Peyer's patch (tissue), 4 donors: ENCODE measurements around the gene DNPH1. TPM values are rescaled to one million over a fixed set of nuclear protein-coding genes. Genes with fewer than 3 reads are reported as not detected.
A peak's percentile ranks its signal among the peaks of the same experiment; 100 is the strongest.

ENCODE experiments used
- DNase-seq, 3 donors: peaks; one replicate each; pipeline ENCODE4 v3.0.0-alpha.2; 2017 to 2019
- H3K27ac ChIP-seq, 4 donors: fragments of 200-600 bp; sonication (generic); one replicate each; pipeline ENCODE4 v1.5.1; 2016 to 2019
- H3K27me3 ChIP-seq, 2 donors: fragments of 200-600 bp; sonication (generic); one replicate each; pipeline ENCODE4 v1.5.1; 2019
- H3K36me3 ChIP-seq, 3 donors: fragments of 200-600 bp; sonication (generic); one replicate each; pipeline ENCODE4 v1.5.1; 2016 to 2019
- H3K4me1 ChIP-seq, 4 donors: fragments of 200-600 bp; sonication (generic); one replicate each; pipeline ENCODE4 v1.5.1; 2016 to 2019
- H3K4me3 ChIP-seq, 4 donors: fragments of 200-600 bp; sonication (generic); 1 replicate in 3 of 4; 2 replicates in 1 of 4; pipeline ENCODE4 v1.5.1; 2016 to 2019; ENCODE audit warnings: mild to moderate bottlenecking in 1 of 4
- H3K9me3 ChIP-seq, 4 donors: fragments of 200-600 bp; sonication (generic); one replicate each; pipeline ENCODE4 v1.5.1; 2016 to 2019; ENCODE audit warnings: mild to moderate bottlenecking in 1 of 4
- CTCF ChIP-seq, 6 experiments: fragments of 450-650 bp in 4 of 6; fragments of 200-600 bp in 2 of 6; sonication (generic) in 1 of 6; IDR thresholded peaks; one replicate each; pipeline ENCODE4 v1.5.1; 2017 to 2019; ENCODE audit warnings: antibody characterized with exemption in 6 of 6, mild to moderate bottlenecking in 3 of 6, moderate library complexity in 1 of 6
- POLR2A ChIP-seq, 2 donors: fragments of 450-650 bp; IDR thresholded peaks; one replicate each; pipeline ENCODE4 v1.5.1; 2017; ENCODE audit warnings: antibody characterized with exemption in 2 of 2, mild to moderate bottlenecking in 2 of 2, moderate library complexity in 2 of 2
- total RNA-seq, 4 donors: library from RNA; depleted of rRNA; stranded (reverse); fragments of >200 nt; gene quantifications; one replicate each; pipeline ENCODE4 v1.1.0, GENCODE V29; 2016

DNPH1 gene
- total RNA-seq, 4 donors from 2014 or later: 138 to 304 (median 176) TPM

DNA sequence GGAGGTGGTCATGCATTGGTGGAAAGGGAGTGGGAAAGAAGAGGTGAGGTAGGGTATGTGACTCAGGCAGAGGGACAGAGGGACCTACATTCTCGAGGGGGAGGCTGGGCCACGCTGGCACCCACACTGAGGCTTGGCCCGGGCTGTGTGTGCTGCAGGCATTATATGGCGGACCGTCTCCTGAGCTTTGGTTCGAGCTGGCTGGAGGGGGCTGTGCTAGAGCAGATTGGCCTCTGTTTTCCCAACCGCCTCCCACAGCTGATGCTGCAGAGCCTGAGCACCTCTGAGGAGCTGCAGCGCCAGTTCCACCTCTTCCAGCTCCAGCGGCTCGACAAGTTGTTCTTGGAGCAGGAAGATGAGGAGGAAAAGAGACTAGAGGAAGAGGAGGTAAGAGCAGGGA lies 23.4 kb downstream of the DNPH1 start:
- Histone ChIP-seq H3K36me3 (peaks cover 0 to 21% (median 0%) of the 10 kb centered on the region in 3 donors), H3K27ac (no peak overlapping the region), H3K4me1 (no peaks in the 10 kb centered on the region), H3K27me3 (no peaks in the 10 kb centered on the region), H3K9me3 (no peaks in the 10 kb centered on the region), H3K4me3 (no peak overlapping the region)
- DNase-seq: peak in 1 of 3 donors; percentile 38
- TF ChIP-seq POLR2A (IDR thresholded peaks at IDR 0.05) (no peak), CTCF (IDR thresholded peaks at IDR 0.05) (no peak)

DNA sequence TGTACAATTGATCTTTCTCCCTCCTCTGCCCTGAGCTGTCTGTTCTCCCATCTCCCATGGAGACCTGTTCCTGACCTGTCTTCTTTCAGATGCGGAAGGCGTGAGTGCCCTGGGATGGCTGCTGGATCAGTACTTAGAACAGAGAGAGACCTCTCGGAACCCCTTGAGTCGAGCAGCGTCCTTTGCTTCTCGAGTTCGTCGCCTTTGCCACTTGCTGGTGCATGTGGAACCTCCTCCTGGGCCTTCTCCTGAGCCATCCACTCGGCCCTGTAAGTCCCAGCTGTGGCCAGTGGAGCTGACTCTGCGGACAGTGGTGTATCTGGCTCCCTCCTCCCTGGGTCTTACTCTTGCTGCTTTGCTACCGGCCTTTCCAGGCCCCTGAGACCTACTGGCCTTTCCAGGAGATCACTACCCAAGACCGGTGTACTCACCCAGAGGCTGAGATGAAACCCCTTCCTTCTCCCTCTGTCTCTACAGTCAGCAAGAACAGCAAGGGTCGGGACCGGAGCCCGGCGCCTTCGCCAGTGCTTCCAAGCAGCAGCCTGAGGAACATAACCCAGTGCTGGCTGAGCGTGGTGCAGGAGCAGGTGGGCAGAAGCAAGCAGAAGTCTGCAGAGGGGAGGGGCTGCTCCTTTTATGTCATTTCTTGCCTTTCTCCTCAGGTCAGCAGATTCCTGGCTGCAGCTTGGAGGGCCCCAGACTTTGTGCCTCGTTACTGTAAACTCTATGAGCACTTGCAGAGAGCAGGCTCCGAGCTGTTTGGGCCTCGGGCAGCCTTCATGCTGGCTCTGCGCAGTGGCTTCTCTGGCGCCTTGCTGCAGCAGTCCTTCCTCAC lies 24.8 kb downstream of the DNPH1 start:
- Histone ChIP-seq H3K9me3 (no peaks in the 10 kb centered on the region), H3K4me1 (no peaks in the 10 kb centered on the region), H3K4me3 (no peak overlapping the region), H3K27me3 (no peaks in the 10 kb centered on the region), H3K27ac (no peak overlapping the region), H3K36me3 (peaks cover 0 to 35% (median 0%) of the 10 kb centered on the region in 3 donors)
- TF ChIP-seq CTCF (IDR thresholded peaks at IDR 0.05) (no peak), POLR2A (IDR thresholded peaks at IDR 0.05) (no peak)
- no peak for DNase-seq

DNA sequence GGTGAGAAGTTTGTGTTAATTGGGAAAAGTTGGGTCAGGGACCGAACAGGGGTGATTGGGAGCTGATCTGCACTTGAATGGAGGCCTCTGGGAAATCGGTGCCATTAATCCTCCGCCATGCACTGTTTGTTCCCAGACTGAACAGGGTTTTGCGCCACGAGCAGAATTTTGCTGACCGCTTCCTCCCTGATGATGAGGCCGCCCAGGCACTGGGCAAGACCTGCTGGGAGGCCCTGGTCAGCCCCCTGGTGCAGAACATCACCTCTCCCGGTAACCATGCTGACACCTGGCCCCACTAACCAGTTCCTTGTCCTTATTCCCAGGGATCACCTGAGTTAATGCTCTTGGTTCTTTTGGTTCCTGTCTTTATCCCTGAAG lies 25.6 kb downstream of the DNPH1 start:
- H3K4me3 ChIP-seq: no peak overlapping the region
- no peaks in the 10 kb centered on the region for H3K4me1 ChIP-seq
- no peak for TF ChIP-seq POLR2A (IDR thresholded peaks at IDR 0.05)
- TF ChIP-seq CTCF (IDR thresholded peaks at IDR 0.05): no peak
- H3K27ac ChIP-seq: no peak overlapping the region
- H3K36me3 ChIP-seq: peaks cover 0 to 41% (median 0%) of the 10 kb centered on the region in 3 donors
- H3K9me3 ChIP-seq: no peaks in the 10 kb centered on the region
- H3K27me3 ChIP-seq: no peaks in the 10 kb centered on the region
- DNase-seq: no peak

DNA sequence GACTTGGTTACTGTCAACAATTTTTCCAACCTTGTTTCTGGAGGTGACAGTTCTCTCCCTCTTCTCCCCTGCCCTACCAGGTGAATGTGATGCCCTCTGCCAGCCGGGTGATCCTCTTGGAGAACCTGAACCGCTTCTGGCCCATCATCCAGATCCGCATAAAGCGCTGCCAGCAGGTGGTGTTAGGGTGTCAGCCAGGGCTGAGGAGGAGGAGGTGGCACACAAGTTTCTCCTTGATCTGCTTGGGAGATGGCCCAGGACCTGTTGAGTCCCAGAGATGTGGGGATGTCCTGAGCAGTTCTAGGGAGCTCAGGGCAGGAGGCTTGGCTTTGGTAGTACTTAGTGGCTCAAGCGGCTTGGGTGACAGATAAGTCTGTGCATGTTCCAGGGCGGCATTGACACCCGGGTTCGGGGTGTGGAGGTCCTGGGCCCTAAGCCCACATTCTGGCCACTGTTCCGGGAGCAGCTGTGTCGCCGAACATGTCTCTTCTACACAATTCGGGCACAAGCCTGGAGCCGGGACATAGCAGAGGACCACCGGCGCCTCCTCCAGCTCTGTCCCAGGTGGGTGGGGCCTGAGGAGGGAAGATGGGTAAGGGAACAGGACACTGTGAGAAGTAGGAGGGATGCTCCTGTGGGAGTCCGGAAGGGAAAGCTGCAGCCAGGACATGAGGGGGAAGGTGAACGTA lies 26.1 kb downstream of the DNPH1 start:
- H3K4me3 ChIP-seq: no peak overlapping the region
- no peaks in the 10 kb centered on the region for H3K9me3 ChIP-seq
- H3K27ac ChIP-seq: no peak overlapping the region
- H3K36me3 ChIP-seq: peaks cover 0 to 46% (median 0%) of the 10 kb centered on the region in 3 donors
- no peaks in the 10 kb centered on the region for H3K27me3 ChIP-seq
- H3K4me1 ChIP-seq: no peaks in the 10 kb centered on the region
- no peak for DNase-seq
- TF ChIP-seq CTCF (IDR thresholded peaks at IDR 0.05) (no peak), POLR2A (IDR thresholded peaks at IDR 0.05) (no peak)

DNA sequence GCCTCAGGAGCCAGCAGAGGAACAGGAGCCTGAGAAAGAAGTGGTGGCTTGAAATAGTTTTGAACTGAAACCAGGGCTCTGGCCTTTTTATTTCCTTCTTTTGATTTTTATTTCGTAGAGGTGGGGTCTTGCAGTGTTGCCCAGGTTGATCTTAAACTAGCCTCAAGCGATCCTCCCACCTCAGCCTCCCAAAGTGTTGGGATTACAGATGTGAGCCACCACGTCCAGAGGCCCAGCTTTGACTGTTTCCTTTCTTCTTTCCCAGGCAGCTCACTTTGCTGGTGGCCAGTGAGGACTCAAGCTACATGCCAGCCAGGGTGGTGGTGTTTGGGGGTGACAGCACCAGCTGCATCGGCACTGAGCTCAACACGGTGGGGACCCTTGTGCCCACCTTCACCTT lies 26.8 kb downstream of the DNPH1 start:
- TF ChIP-seq POLR2A (IDR thresholded peaks at IDR 0.05) (no peak), CTCF (IDR thresholded peaks at IDR 0.05) (no peak)
- Histone ChIP-seq H3K9me3 (no peaks in the 10 kb centered on the region), H3K27me3 (no peaks in the 10 kb centered on the region), H3K27ac (no peak overlapping the region), H3K4me1 (no peaks in the 10 kb centered on the region), H3K36me3 (peaks cover 0 to 52% (median 0%) of the 10 kb centered on the region in 3 donors), H3K4me3 (no peak overlapping the region)
- no peak for DNase-seq
